Glutamatergic neuron (in vitro differentiated cells): ENCODE data around the gene KDM3A. TPM values are rescaled to one million over a fixed set of nuclear protein-coding genes. Genes with fewer than 3 reads are reported as not detected.

Experiments used
- DNase-seq: peaks from one replicate; pipeline ENCODE4 v3.0.0; 2022
- H3K27ac Mint-ChIP-seq: one replicate; pipeline ENCODE4 v1.8.0; 2020; ENCODE audit warnings: mild to moderate bottlenecking, mixed read lengths, inconsistent platforms; ENCODE audit not compliant: unreplicated experiment
- H3K27me3 Mint-ChIP-seq: one replicate; pipeline ENCODE4 v1.8.0; 2020; ENCODE audit warnings: mild to moderate bottlenecking, moderate library complexity, mixed read lengths, inconsistent platforms; ENCODE audit not compliant: unreplicated experiment
- H3K36me3 Mint-ChIP-seq: one replicate; pipeline ENCODE4 v1.8.0; 2020; ENCODE audit warnings: mild to moderate bottlenecking, mixed read lengths, inconsistent platforms; ENCODE audit not compliant: unreplicated experiment
- H3K4me1 Mint-ChIP-seq: one replicate; pipeline ENCODE4 v1.8.0; 2020; ENCODE audit warnings: mild to moderate bottlenecking, low read depth, mixed read lengths, inconsistent platforms; ENCODE audit not compliant: unreplicated experiment
- H3K4me3 Mint-ChIP-seq: one replicate; pipeline ENCODE4 v1.8.0; 2020; ENCODE audit warnings: mild to moderate bottlenecking, mixed read lengths, inconsistent platforms; ENCODE audit not compliant: unreplicated experiment
- H3K9me3 Mint-ChIP-seq: one replicate; pipeline ENCODE4 v1.8.0; 2020; ENCODE audit warnings: mild to moderate bottlenecking, moderate library complexity, mixed read lengths, inconsistent platforms; ENCODE audit not compliant: unreplicated experiment
- total RNA-seq: library from RNA; stranded (reverse); fragmentation: NEBNext Ultra II Directional; extraction: Animal tissue kit (Norgen Biotek cat#: 25700); gene quantifications from one replicate; pipeline ENCODE4 v1.2.1, GENCODE V29; 2021; ENCODE audit not compliant: unreplicated experiment
- TF ChIP-seq, protein P1 (sequence below): fragments of 200-600 bp; sonication (generic); IDR thresholded peaks from one replicate; pipeline ENCODE4 v1.5.0; 2021; ENCODE audit not compliant: partially characterized antibody, unreplicated experiment

KDM3A gene
- total RNA-seq, 1 donor from 2014 or later = 80.3 TPM

DNA sequence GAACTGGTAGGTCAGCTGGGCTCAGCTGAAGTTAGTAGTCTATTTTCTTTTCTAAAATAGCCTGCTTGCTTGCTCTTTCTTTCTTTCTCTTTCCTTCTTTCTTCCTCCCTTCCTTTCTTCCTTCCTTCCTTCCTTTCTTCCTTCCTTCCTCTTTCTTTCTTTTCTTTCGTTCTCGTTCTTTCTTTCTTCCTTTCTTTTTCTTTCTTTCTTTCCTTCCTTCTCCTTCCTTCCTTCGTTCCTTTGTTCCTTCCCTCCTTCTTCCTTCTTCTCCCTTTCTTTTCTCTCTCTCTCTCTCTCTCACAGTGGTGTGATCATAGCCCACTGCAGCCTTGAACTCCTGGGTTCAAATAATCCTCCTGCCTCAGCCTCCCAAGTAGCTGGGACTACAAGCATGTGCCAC is 29.2 kb upstream of the KDM3A start:
- H3K4me1 Mint-ChIP-seq = peaks cover 11% of the 10 kb centered on the region
- TF ChIP-seq, protein P1, sequence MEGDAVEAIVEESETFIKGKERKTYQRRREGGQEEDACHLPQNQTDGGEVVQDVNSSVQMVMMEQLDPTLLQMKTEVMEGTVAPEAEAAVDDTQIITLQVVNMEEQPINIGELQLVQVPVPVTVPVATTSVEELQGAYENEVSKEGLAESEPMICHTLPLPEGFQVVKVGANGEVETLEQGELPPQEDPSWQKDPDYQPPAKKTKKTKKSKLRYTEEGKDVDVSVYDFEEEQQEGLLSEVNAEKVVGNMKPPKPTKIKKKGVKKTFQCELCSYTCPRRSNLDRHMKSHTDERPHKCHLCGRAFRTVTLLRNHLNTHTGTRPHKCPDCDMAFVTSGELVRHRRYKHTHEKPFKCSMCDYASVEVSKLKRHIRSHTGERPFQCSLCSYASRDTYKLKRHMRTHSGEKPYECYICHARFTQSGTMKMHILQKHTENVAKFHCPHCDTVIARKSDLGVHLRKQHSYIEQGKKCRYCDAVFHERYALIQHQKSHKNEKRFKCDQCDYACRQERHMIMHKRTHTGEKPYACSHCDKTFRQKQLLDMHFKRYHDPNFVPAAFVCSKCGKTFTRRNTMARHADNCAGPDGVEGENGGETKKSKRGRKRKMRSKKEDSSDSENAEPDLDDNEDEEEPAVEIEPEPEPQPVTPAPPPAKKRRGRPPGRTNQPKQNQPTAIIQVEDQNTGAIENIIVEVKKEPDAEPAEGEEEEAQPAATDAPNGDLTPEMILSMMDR = no peak
- H3K4me3 Mint-ChIP-seq = no peak overlapping the region
- H3K36me3 Mint-ChIP-seq = peaks cover 9% of the 10 kb centered on the region
- H3K9me3 Mint-ChIP-seq = peaks cover 2% of the 10 kb centered on the region
- peaks cover 3% of the 10 kb centered on the region for H3K27me3 Mint-ChIP-seq
- H3K27ac Mint-ChIP-seq = no peak overlapping the region
- no peak for DNase-seq

DNA sequence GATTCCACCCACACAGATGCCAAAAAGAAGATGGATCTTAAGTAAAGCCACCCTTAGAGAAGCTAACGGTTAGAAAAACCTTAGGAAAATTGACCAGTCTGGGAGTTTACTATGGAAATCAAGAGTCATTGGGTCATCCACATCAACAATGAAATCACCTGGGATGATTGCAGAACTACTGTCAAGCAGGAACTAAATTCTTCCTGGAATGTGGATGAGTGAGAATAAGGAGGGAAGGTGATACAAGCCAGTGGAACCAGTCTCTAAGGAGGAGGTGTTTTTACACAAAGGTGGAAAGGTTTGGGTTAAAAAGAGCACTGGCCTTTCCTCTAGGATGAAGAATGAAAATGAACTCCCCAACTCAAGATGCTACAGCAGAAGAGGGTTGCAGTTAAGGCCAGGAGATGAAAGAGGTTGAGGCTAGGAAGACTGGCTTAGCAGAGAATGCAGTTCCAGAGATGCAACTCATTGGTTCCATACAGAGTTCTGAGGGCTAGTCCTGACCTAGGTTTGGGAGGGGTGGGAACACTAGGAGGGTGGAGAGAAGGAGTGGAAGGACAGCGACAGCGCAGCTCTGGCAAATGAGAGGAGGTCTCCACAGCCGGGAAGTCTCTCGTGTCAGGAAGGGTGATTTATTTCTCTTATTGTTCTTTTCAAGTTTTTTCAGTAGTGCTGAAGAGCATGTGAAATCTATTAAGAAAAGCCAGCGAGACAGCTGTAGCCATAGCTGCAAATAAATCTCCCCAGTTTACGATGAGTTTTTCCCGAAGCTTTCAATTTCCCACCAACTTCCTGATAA is 27.7 kb upstream of the KDM3A start:
- Mint-ChIP-seq H3K9me3 (peaks cover 2% of the 10 kb centered on the region), H3K27ac (no peak overlapping the region)

GRCh38 chr2:86414996-86415395 is 26.2 kb upstream of the KDM3A start:
- TF ChIP-seq, protein P1 = no peak
- H3K4me3 Mint-ChIP-seq = no peak overlapping the region
- peak; percentile 59 for DNase-seq
- H3K4me1 Mint-ChIP-seq = peaks cover 11% of the 10 kb centered on the region
- H3K27me3 Mint-ChIP-seq = peaks cover 3% of the 10 kb centered on the region
- peak overlapping the region; percentile 86 for H3K27ac Mint-ChIP-seq
- peaks cover 9% of the 10 kb centered on the region for H3K36me3 Mint-ChIP-seq
- H3K9me3 Mint-ChIP-seq = peaks cover 2% of the 10 kb centered on the region

More for the DNA sequence above, 27.7 kb upstream of the KDM3A start:
- H3K4me3 Mint-ChIP-seq = no peak overlapping the region
- DNase-seq = no peak
- peaks cover 11% of the 10 kb centered on the region for H3K4me1 Mint-ChIP-seq
- TF ChIP-seq, protein P1 = no peak
- peaks cover 3% of the 10 kb centered on the region for H3K27me3 Mint-ChIP-seq
- H3K36me3 Mint-ChIP-seq = peaks cover 9% of the 10 kb centered on the region

DNA sequence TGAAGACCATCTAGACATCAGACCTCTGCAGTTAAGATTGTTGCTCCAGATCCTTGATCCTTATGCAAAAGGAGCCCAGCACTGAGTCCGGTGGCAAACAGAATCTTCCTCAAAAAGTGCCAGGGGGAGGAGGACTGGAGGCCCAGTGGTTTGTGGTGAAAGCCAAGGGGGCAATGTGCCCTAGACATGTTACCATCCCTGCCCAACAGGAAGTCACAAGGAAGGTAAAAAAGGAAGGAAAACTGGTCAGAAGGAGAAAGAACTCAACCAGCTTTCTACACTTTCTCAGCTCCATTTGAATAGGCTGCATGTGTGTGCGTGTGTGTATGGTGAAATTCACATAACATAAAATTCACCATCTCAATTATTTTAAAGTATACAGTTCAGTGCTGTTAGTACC is 25.0 kb upstream of the KDM3A start:
- H3K4me1 Mint-ChIP-seq = peaks cover 11% of the 10 kb centered on the region
- peaks cover 7% of the 10 kb centered on the region for H3K36me3 Mint-ChIP-seq
- H3K4me3 Mint-ChIP-seq = no peak overlapping the region
- H3K27ac Mint-ChIP-seq = no peak overlapping the region
- TF ChIP-seq, protein P1 = no peak
- DNase-seq = no peak
- H3K27me3 Mint-ChIP-seq = peaks cover 3% of the 10 kb centered on the region
- peaks cover 2% of the 10 kb centered on the region for H3K9me3 Mint-ChIP-seq

- H3K4me3 Mint-ChIP-seq = no peak overlapping the region
- no peak for DNase-seq
- peaks cover 11% of the 10 kb centered on the region for H3K4me1 Mint-ChIP-seq
- TF ChIP-seq, protein P1 = no peak
- peaks cover 5% of the 10 kb centered on the region for H3K36me3 Mint-ChIP-seq
- H3K9me3 Mint-ChIP-seq = peaks cover 2% of the 10 kb centered on the region
- no peak overlapping the region for H3K27ac Mint-ChIP-seq
- peaks cover 2% of the 10 kb centered on the region for H3K27me3 Mint-ChIP-seq
These were observed 23.2 kb upstream of the KDM3A start for GRCh38 chr2:86417961-86418360.
